ENCODE data around the gene SNX3. TPM values are rescaled to one million over a fixed set of nuclear protein-coding genes. Genes with fewer than 3 reads are reported as not detected.
"Not testable (repeated sequence)": the region's sequence is repeated elsewhere in the genome, so short reads cannot be mapped to it uniquely, and the experiment has no call there.

SNX3 gene
- total RNA-seq, 2 experiments from 2014 or later, result 72.9 to 88.6 TPM

DNA sequence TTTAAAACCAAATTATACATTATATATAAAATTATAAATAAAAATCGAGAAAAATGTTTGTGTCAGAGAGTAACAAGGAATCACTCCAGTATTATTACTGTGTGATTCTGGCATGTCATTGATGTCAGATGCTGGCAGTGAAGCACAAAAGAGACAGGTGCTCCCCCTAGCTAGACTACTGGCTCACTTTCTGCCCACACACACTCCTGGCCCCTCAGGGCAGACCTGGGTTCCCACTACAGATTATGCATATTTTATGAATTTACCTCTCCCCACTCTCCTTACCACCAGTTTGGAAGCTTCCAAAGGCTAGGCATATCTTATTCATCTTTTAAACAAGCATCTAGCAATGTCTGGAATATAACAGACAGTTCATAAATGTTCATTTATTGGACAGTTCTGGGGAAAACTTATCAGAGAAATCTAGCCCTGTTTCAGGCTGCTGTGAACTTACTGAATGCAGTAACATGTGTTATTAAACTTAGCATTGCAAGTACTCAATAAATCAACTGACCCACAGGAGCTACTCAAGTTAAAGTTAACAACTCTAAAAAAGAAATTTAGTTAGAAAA lies 12.8 kb downstream of the SNX3 start:
- H3K36me3 ChIP-seq (ENCODE audit: insufficient read depth, low read length), result peaks cover 56% of the 10 kb centered on the region
- H3K4me3 ChIP-seq (ENCODE audit: low read depth, low read length, poor library complexity, severe bottlenecking), result no peak overlapping the region
- H3K79me2 ChIP-seq (ENCODE audit: insufficient read depth, low read depth, low read length), result peaks cover 77% of the 10 kb centered on the region
- no peak overlapping the region for H3K4me2 ChIP-seq (ENCODE audit: low read length)
- no peaks in the 10 kb centered on the region for H3K9me2 ChIP-seq (ENCODE audit: insufficient read depth, low read length)
- CTCF ChIA-PET (ENCODE audit: unreplicated experiment), result interaction anchor here (0.6 kb wide), 1 partner anchor 244 kb away, joined by 3 read pairs; no protein-coding TSS in a partner anchor
- no peaks in the 10 kb centered on the region for H3K9me3 ChIP-seq (ENCODE audit: low read length)
- TF ChIP-seq, protein P1, sequence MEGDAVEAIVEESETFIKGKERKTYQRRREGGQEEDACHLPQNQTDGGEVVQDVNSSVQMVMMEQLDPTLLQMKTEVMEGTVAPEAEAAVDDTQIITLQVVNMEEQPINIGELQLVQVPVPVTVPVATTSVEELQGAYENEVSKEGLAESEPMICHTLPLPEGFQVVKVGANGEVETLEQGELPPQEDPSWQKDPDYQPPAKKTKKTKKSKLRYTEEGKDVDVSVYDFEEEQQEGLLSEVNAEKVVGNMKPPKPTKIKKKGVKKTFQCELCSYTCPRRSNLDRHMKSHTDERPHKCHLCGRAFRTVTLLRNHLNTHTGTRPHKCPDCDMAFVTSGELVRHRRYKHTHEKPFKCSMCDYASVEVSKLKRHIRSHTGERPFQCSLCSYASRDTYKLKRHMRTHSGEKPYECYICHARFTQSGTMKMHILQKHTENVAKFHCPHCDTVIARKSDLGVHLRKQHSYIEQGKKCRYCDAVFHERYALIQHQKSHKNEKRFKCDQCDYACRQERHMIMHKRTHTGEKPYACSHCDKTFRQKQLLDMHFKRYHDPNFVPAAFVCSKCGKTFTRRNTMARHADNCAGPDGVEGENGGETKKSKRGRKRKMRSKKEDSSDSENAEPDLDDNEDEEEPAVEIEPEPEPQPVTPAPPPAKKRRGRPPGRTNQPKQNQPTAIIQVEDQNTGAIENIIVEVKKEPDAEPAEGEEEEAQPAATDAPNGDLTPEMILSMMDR (conservative IDR thresholded peaks at IDR 0.05; ENCODE audit: low read length), result peak; percentile 27; the same call in 1 of the 2 replicates
- TF ChIP-seq EZH2phosphoT487 (IDR thresholded peaks at IDR 0.05; ENCODE audit: borderline replicate concordance, low read depth, low read length), result no peak
- no peak overlapping the region for H3K27ac ChIP-seq (ENCODE audit: low read depth, low read length, poor library complexity, severe bottlenecking)
- no peak overlapping the region for H2AFZ ChIP-seq (ENCODE audit: low read length)
- no peak for DNase-seq (ENCODE audit: low spot score)
- BruUV-seq (replicated peaks), result no TSS peak
- intact Hi-C loops (cut with micrococcal nuclease; ENCODE audit: unreplicated experiment), result no loop called here
- H3K4me1 ChIP-seq (ENCODE audit: insufficient read depth, low read length, poor library complexity, severe bottlenecking), result peaks cover 13% of the 10 kb centered on the region
- 0 out of 2 replicates have a peak, but pooled peaks cover 11% of the 10 kb centered on the region for H4K20me1 ChIP-seq (ENCODE audit: insufficient read depth, low read length)
- POLR2A ChIA-PET, result interaction anchor here (0.6 to 0.7 kb wide), 2 partner anchors 10 to 19 kb away, joined by 3 read pairs; no protein-coding TSS in a partner anchor

DNA sequence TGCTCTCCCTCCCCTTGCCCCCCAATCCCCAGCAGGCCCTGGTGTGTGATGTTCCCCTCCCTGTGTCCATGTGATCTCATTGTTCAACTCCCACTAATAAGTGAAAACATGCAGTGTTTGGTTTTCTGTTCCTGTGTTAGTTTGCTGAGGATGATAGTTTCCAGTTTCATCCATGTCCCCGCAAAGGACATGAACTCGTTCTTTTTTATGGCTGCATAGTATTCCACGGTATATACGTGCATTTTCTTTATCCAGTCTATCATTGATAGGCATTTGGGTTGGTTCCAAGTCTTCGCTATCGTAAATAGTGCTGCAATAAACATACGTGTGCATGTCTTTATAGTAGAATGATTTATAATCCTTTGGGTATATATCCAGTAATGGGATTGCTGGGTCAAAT lies 15.7 kb downstream of the SNX3 start:
- H2AFZ ChIP-seq (ENCODE audit: low read length); H4K20me1 ChIP-seq (ENCODE audit: insufficient read depth, low read length); intact Hi-C loops (cut with micrococcal nuclease; ENCODE audit: unreplicated experiment); H3K4me1 ChIP-seq (ENCODE audit: insufficient read depth, low read length, poor library complexity, severe bottlenecking); DNase-seq (ENCODE audit: low spot score); H3K4me3 ChIP-seq (ENCODE audit: low read depth, low read length, poor library complexity, severe bottlenecking); CTCF ChIA-PET (ENCODE audit: unreplicated experiment); H3K4me2 ChIP-seq (ENCODE audit: low read length); H3K27ac ChIP-seq (ENCODE audit: low read depth, low read length, poor library complexity, severe bottlenecking); BruUV-seq (replicated peaks); H3K9me2 ChIP-seq (ENCODE audit: insufficient read depth, low read length): not testable (repeated sequence)
- Histone ChIP-seq H3K79me2 (ENCODE audit: insufficient read depth, low read depth, low read length) (peaks cover 67% of the 10 kb centered on the region), H3K36me3 (ENCODE audit: insufficient read depth, low read length) (peaks cover 73% of the 10 kb centered on the region), H3K9me3 (ENCODE audit: low read length) (peaks cover 13% of the 10 kb centered on the region; the same call in 1 of the 2 replicates)
- POLR2A ChIA-PET, result interaction anchor here (0.7 to 1.5 kb wide), 3 partner anchors 11 to 28 kb away, joined by 3 to 4 read pairs (median 3); no protein-coding TSS in a partner anchor

DNA sequence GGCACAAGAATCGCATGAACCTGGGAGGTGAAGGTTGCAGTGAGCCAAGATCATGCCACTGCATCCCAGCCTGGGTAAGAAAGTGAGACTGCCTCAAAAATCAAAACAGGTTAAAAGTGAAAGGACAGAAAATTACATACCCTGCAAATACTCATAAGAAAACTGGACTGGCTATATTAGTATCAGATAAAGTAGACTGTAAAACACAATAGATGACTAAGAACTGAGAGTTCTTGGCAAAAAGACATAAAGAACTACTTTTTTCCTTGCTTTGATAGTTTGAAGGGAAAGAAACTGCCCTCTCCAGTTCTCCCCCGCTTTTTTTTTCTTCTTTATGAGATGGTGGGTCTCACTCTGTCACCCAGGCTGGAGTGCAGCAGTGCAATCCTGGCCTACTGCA lies 17.0 kb downstream of the SNX3 start:
- POLR2A ChIA-PET, result interaction anchor here (0.6 kb wide), 1 partner anchor 244 kb away, joined by 3 read pairs; no protein-coding TSS in a partner anchor
- Histone ChIP-seq H4K20me1 (ENCODE audit: insufficient read depth, low read length) (no peaks in the 10 kb centered on the region), H3K4me1 (ENCODE audit: insufficient read depth, low read length, poor library complexity, severe bottlenecking) (no peaks in the 10 kb centered on the region), H3K4me3 (ENCODE audit: low read depth, low read length, poor library complexity, severe bottlenecking) (no peak overlapping the region), H3K36me3 (ENCODE audit: insufficient read depth, low read length) (peaks cover 79% of the 10 kb centered on the region), H3K4me2 (ENCODE audit: low read length) (no peak overlapping the region), H3K9me2 (ENCODE audit: insufficient read depth, low read length) (no peaks in the 10 kb centered on the region), H3K79me2 (ENCODE audit: insufficient read depth, low read depth, low read length) (peaks cover 65% of the 10 kb centered on the region), H3K9me3 (ENCODE audit: low read length) (peaks cover 13% of the 10 kb centered on the region; the same call in 1 of the 2 replicates), H2AFZ (ENCODE audit: low read length) (no peak overlapping the region), H3K27ac (ENCODE audit: low read depth, low read length, poor library complexity, severe bottlenecking) (no peak overlapping the region)
- intact Hi-C loops (cut with micrococcal nuclease; ENCODE audit: unreplicated experiment), result no loop called here
- TF ChIP-seq EZH2phosphoT487 (IDR thresholded peaks at IDR 0.05; ENCODE audit: borderline replicate concordance, low read depth, low read length), result no peak
- no TSS peak for BruUV-seq (replicated peaks)
- CTCF ChIA-PET (ENCODE audit: unreplicated experiment), result no interaction called here
- DNase-seq (ENCODE audit: low spot score), result no peak
